ENCODE data around the gene CLDND2.
A peak's percentile ranks its signal among the peaks of the same experiment; 100 is the strongest.

Gene CLDND2

DNA sequence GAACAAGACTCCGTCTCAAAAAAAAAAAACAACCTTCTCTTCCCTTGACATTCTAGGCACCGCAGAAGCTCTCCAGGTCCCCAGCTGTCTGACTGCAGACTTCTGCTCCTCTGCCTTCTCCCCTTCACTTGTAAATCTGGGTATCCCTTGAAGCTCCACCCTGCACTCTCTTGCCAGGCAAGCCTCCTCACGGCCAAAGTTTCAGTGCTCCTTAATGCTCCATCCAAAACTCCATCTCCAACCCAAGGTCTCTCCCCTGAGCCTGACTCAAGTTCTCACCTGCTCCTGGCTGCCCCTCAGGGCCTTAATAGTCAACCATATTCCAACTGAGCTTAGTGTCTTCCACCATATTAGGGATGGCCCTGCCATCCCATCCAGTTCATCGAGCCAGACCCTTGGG, 1.4 kb upstream of the CLDND2 start:
- no peaks in the 10 kb centered on the region for H3K27me3 Mint-ChIP-seq
- DNase-seq (ENCODE audit: low spot score in 2 of 2), result no peak
- H3K9me3 Mint-ChIP-seq, result no peaks in the 10 kb centered on the region
- peaks cover 24% of the 10 kb centered on the region for H3K4me1 Mint-ChIP-seq
- ATAC-seq (ENCODE audit: low read depth), result no peak
- no peak overlapping the region for H3K4me3 Mint-ChIP-seq
- no peak overlapping the region for H3K27ac Mint-ChIP-seq
- no peaks in the 10 kb centered on the region for H3K36me3 Mint-ChIP-seq

DNA sequence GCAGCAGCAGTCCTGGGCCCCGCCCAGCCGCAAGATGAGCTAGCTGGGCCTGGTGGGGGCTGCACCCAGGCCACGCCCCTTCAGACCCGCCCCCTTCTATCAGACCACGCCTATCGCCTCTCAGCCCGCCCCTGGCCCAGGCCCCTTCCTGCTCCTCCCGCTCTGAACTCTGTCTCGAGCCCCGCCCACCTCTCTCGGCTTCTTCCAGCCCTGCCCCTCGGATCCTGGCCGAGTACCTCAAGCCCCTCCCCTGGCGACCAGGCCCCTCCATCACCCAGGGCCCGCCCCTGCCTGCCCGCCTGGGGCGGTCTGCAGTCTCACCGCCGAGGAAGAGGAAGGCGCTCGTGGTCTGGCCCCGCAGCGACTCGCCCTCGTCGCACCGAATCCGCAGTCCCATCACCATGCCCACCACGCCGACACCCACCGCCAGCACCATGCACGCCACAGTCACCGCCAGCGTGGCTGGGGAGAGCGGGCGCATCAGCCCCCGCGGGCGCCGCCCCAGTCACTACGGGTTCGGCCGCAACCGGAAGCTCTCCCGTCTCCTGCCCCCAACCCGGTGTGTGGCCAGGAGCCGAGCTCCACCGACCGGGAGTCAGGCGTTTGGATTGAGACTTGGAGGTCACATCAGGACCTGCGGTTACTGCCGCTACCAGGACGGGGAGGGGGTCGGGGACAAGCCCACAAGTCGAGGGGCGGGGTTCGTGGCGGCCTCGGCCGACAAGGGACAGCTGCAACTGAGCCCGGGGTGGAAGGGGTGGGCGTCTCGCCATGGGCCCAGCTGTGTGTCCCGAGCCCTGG, 1.0 kb downstream of the CLDND2 start:
- Mint-ChIP-seq H3K27me3 (no peaks in the 10 kb centered on the region), H3K27ac (peak overlapping the region; percentile 96), H3K9me3 (no peaks in the 10 kb centered on the region), H3K4me1 (peaks cover 37% of the 10 kb centered on the region), H3K36me3 (no peaks in the 10 kb centered on the region), H3K4me3 (peak overlapping the region; percentile 99)
- DNase-seq (ENCODE audit: low spot score in 2 of 2), result peak; percentile 98 to 99
- ATAC-seq (ENCODE audit: low read depth), result peak; percentile 79

DNA sequence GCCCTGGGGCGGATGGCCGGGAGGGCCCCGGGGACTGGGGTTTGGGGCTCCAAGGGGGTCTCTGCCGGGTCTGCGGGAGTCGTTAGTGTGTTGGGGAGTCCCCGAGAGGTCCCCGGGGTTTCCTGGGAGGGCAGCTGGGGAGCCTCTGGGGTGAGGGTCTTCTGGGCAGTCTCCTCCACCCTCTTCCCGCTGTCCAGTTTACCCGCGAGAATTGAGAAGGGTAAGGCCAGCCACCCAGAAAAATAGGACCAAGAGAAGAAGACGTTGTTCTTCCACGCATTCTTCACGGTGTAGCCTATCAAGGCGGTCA, 1.6 kb downstream of the CLDND2 start:
- ATAC-seq (ENCODE audit: low read depth), result no peak
- no peaks in the 10 kb centered on the region for H3K36me3 Mint-ChIP-seq
- peaks cover 38% of the 10 kb centered on the region for H3K4me1 Mint-ChIP-seq
- H3K9me3 Mint-ChIP-seq, result no peaks in the 10 kb centered on the region
- H3K4me3 Mint-ChIP-seq, result peak overlapping the region; percentile 99
- no peaks in the 10 kb centered on the region for H3K27me3 Mint-ChIP-seq
- H3K27ac Mint-ChIP-seq, result peak overlapping the region; percentile 96
- peak in 1 of 2 donors; percentile 54 for DNase-seq (ENCODE audit: low spot score in 2 of 2)

DNA sequence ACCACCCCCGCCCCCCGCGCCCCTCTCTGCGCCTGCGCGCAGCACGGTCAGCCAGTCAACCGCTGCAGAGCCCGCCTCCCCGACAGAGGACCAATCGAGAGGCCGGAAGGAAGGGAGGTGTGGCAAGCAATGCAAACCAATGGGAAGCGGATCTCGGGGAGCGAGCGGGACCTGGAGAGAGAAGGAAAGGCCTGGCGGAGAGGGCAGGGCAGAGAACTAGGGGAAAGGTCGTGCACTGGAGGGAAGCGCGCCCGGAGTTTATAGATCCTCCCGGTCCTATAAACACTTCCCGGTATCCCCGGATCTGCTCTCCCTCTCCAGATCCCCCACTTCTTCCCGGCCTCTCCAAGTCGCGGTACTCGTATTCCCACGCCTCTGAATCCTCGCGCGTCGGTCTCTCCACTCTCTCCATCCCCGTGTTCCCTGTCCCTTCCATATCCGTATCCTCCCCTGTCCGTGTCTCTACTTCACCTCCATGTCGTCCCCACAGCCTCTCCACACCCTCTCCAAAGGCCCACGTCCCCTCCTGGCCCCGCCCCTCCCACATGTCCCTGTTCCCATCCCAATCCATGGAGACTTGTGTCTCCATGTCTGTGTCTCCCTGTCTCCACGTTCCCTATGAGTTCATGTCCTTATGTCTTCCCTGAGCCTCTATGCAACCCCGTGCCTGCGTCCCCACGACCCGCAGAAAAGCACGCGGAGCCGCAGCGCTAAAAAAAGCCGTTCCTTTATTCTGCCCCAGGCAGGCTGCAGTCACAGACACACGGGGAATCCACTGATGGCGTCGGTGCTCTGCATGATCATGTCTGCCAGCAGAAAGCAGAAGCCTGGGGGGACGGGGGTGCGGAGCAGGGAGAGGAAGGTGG, 2.2 kb downstream of the CLDND2 start:
- Mint-ChIP-seq H3K4me1 (peaks cover 40% of the 10 kb centered on the region), H3K36me3 (no peaks in the 10 kb centered on the region), H3K4me3 (peak overlapping the region; percentile 99), H3K27ac (peak overlapping the region; percentile 96), H3K9me3 (no peaks in the 10 kb centered on the region), H3K27me3 (no peaks in the 10 kb centered on the region)
- peak; percentile 52 for ATAC-seq (ENCODE audit: low read depth)
- DNase-seq (ENCODE audit: low spot score in 2 of 2), result peak; percentile 77 to 85

DNA sequence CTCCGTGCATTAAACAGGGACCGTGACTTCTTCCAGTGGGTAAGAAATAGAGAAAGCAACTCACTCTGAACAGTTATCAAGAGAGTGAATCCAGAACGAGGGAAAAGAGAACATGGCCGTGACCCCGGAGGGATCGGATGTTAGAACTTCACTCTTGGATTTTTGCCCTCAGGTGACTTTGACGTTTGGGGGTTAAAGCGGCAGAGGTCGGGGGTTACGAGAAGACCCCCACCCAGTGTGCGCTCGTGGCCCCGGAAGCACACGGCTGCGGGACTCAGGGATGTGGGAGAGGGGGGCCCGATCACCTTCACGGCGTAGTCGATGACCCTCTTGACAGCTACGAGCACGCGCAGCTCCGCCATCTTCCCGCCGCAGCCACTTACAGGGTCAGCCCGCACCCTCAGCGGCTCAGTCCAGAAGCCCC, 2.8 kb downstream of the CLDND2 start, which contains the start of gene ETFB:
ETFB (minus strand) TSS at position 424 of the 424 bp plus-strand sequence; CDS start at position 362, 62 bp downstream.
- Mint-ChIP-seq H3K4me3 (peak within 1 kb of the TSS; percentile 99), H3K27ac (peak within 1 kb of the TSS; percentile 96), H3K36me3 (no peaks in the 10 kb centered on the region), H3K27me3 (no peaks in the 10 kb centered on the region), H3K9me3 (no peaks in the 10 kb centered on the region), H3K4me1 (peaks cover 38% of the 10 kb centered on the region)
- no peak for ATAC-seq (ENCODE audit: low read depth)
- DNase-seq (ENCODE audit: low spot score in 2 of 2), result no peak

DNA sequence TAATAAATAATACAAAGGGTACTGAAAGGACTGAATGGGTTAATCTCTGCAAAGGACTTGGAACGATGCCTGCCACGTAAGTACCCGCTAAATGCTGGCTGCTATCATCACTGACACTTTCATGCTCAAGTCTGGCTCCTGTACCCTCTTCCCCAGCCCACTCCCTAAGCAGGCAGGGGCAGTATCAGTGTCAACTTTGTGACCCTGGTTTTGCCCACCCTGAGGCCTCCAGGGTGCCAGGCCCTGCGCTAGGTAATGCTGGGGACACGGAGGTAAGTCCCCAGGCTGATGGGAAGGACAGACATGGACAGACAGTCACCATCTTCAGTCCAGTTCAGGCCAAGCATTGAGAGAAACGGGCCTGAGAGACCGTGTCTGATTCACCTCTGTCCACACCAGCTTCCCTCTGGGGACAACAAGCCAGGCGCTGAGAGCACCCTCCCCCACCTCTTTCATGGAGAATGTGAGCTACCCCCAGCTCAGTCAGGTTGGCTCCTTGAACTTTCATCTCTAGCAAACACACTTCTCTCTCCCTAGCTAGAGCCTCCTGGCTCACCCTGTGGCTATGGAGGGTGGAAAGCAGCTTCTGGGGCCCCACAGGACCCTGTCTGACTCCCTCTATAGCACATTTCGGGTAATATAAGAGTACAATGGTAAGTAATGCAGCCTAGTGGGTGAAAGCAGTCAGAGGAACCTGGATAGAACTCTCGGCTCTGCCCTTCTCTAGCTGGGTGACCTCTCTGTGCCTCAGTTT, 3.4 kb downstream of the CLDND2 start:
- Mint-ChIP-seq H3K36me3 (no peaks in the 10 kb centered on the region), H3K4me1 (peaks cover 40% of the 10 kb centered on the region), H3K27ac (peak overlapping the region; percentile 96), H3K27me3 (no peaks in the 10 kb centered on the region), H3K9me3 (no peaks in the 10 kb centered on the region), H3K4me3 (peak overlapping the region; percentile 99)
- peak in 1 of 2 donors; percentile 23 for DNase-seq (ENCODE audit: low spot score in 2 of 2)
- peak; percentile 19 for ATAC-seq (ENCODE audit: low read depth)

DNA sequence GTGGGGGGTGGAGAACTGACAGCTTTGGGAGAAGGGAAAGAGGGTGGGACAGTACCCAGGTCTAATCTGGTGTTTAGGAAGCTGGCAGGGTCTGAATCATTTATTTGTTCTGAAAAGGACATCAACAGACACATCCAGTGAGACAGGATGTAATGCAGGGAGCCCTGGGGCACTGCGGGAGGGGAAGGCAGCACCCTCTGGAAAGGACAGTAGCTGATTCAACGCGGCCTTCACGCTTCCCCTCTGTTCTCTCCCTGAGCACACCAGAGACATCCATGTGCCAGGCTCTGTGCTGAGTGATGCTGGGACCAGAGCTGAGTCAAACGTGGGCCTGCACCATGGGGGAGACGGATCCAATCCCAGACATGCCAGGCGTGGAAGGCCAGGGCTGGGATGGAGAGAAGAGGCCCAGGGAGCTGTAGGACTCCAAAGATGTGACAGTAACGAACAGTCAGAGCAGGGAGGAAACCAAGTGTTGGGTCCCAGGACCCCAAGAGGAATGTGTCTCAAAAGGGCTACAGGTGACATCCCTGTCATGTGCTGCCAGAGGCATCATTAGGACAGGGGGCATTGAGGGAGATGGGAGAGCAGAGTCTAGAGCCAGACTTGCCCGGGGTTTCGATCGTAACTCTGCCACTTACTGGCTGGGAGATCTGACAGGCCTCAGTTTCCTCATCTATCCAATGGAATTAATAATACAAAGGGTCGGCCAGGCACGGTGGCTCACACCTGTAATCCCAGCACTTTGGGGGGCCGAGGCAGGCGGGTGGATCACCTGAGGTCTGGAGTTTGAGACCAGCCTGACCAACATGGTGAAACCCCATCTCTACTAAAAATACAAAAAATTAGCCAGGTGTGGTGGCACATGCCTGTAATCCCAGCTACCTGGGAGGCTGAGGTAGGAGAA, 4.3 kb downstream of the CLDND2 start:
- Mint-ChIP-seq H3K9me3 (no peaks in the 10 kb centered on the region), H3K27ac (peak overlapping the region; percentile 35), H3K4me1 (peaks cover 40% of the 10 kb centered on the region), H3K27me3 (no peaks in the 10 kb centered on the region), H3K4me3 (peak overlapping the region; percentile 6), H3K36me3 (no peaks in the 10 kb centered on the region)
- no peak for DNase-seq (ENCODE audit: low spot score in 2 of 2)
- no peak for ATAC-seq (ENCODE audit: low read depth)

DNA sequence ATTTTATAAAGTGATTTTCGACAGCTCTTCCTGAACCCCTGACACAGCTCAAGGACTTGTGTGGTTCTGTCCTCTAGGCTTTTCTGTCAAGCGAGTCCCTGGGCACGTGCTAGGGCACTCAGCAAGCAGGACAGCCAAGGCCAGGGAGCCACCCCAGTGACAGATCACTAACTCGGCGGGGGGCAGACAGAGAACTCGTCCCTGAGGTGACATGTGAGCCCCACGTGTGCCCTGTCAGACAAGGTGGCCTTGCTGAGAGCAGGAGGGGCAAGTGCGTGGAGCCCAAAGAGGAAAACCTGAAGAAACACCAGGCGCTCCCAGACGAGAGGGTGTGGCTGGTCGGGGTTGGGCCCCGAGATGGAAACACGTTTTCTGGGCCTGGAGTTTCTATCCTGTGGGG, 7.6 kb downstream of the CLDND2 start:
- DNase-seq (ENCODE audit: low spot score in 2 of 2) (no peak), ATAC-seq (ENCODE audit: low read depth) (no peak)
- peaks cover 32% of the 10 kb centered on the region for H3K4me1 Mint-ChIP-seq
- no peak overlapping the region for H3K4me3 Mint-ChIP-seq
- H3K36me3 Mint-ChIP-seq, result peaks cover 6% of the 10 kb centered on the region
- H3K9me3 Mint-ChIP-seq, result no peaks in the 10 kb centered on the region
- H3K27me3 Mint-ChIP-seq, result no peaks in the 10 kb centered on the region
- no peak overlapping the region for H3K27ac Mint-ChIP-seq

DNA sequence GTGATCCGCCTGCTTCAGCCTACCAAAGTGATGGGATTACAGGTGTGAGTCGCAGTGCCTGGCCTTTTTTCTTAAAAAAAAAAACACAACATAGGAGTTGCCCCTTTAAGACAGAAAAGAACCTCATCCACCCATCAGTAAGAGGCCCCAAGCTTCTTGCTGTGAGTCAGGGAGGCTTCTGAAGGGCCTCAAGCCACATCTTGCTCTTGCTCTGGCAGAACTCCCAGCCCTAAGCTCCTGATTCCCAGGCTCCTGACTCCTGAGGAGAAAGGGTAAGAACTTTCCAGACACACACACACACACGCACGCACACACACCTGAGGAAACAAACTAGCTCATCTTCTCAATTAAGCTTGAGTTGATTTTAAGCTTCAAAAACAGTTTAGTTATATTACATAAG, 9.5 kb downstream of the CLDND2 start:
- ATAC-seq (ENCODE audit: low read depth) (no peak), DNase-seq (ENCODE audit: low spot score in 2 of 2) (no peak)
- Mint-ChIP-seq H3K4me3 (no peak overlapping the region), H3K9me3 (no peaks in the 10 kb centered on the region), H3K27me3 (no peaks in the 10 kb centered on the region), H3K27ac (no peak overlapping the region), H3K36me3 (peaks cover 8% of the 10 kb centered on the region), H3K4me1 (peaks cover 22% of the 10 kb centered on the region)

DNA sequence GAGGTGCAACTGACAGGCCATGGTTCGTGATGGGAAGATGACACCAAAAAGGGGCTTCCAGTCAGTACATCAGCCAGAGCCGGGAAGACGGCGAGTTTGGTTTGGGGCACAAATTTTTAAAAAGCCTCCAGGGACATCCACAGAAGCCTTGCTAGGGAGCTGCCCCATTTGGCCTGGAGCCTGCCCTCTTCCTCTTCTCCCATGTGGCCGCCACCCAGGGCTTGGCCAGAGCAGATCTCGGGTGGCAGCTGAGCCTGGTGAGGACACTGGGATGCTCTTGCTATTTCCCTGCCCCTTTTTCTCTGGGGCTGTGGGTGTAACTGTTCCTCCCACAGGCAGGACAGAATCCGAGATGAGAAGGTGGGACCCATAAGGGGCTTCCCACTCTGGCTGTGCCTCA, 10.9 kb downstream of the CLDND2 start:
- DNase-seq (ENCODE audit: low spot score in 2 of 2) (no peak), ATAC-seq (ENCODE audit: low read depth) (no peak)
- H3K4me3 Mint-ChIP-seq, result no peak overlapping the region
- no peaks in the 10 kb centered on the region for H3K27me3 Mint-ChIP-seq
- H3K9me3 Mint-ChIP-seq, result no peaks in the 10 kb centered on the region
- H3K4me1 Mint-ChIP-seq, result peaks cover 12% of the 10 kb centered on the region
- H3K36me3 Mint-ChIP-seq, result peaks cover 11% of the 10 kb centered on the region
- H3K27ac Mint-ChIP-seq, result no peak overlapping the region

DNA sequence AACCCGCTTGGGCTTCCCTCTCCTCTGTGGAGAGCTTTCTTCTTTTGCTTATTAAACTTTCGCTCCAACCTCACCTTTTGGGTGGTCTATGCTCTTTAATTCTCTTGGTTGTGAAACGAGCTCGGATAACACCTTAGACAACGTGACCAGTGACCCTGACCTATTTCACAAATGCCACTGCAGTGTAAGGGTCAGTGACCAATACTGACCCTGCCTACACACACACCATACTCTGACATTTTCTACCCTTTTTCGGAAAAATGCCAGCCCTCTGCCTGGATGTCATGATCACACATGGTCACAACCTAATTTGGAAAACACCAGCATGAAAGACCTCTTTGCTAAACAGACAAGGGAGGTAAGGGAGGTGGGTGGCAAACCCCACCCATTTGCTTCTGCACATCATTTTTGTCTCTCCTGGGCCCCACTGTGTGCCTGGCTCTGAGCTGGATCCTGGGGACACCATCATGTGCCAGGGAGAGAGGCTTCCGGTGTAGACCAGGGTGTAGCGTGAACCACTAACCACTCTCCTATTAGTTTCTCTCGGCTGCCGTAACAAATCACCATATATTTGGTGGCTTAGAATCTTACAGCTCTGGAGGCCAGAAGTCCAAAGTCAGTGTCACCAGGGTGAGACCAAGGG, 12.5 kb downstream of the CLDND2 start:
- H3K27me3 Mint-ChIP-seq, result no peaks in the 10 kb centered on the region
- ATAC-seq (ENCODE audit: low read depth), result no peak
- H3K36me3 Mint-ChIP-seq, result peaks cover 22% of the 10 kb centered on the region
- H3K27ac Mint-ChIP-seq, result no peak overlapping the region
- H3K4me3 Mint-ChIP-seq, result no peak overlapping the region
- H3K4me1 Mint-ChIP-seq, result peaks cover 7% of the 10 kb centered on the region
- no peak for DNase-seq (ENCODE audit: low spot score in 2 of 2)
- H3K9me3 Mint-ChIP-seq, result no peaks in the 10 kb centered on the region

DNA sequence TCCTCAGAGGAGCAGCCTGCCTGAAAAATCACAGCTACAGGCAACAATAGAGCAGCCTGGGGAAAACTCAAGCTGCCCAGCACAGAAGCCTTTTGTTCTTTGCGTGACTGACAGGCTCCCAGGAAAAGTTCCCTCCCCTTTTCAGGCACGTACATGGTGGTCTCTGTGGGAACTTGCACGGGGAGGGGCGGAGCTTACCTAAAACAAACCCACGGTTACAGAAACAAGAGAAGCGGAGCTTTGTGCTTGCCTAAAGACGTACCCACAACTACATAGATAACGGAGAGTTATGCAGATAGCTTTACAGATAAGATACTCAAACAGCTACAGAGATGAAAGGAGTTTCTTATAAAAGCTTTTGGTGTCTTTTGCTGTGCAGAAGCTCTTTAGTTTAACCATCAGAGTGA, 14.1 kb downstream of the CLDND2 start:
- no peaks in the 10 kb centered on the region for H3K9me3 Mint-ChIP-seq
- DNase-seq (ENCODE audit: low spot score in 2 of 2), result no peak
- H3K4me3 Mint-ChIP-seq, result no peak overlapping the region
- no peaks in the 10 kb centered on the region for H3K27me3 Mint-ChIP-seq
- no peak for ATAC-seq (ENCODE audit: low read depth)
- H3K36me3 Mint-ChIP-seq, result peaks cover 27% of the 10 kb centered on the region
- H3K27ac Mint-ChIP-seq, result no peak overlapping the region
- H3K4me1 Mint-ChIP-seq, result peaks cover 5% of the 10 kb centered on the region

All from memory B cell (primary cell).